Ectodermal cell (in vitro differentiated cells): ENCODE results near the gene PGP.

Experiments
- H3K27ac ChIP-seq: 2 replicates; pipeline ENCODE4 v1.7.0; 2013; ENCODE audit warnings: mild to moderate bottlenecking, low read depth, low read length; ENCODE audit not compliant: insufficient read depth, poor library complexity, severe bottlenecking
- H3K27me3 ChIP-seq: 2 replicates; pipeline ENCODE4 v1.7.0; 2013; ENCODE audit warnings: mild to moderate bottlenecking, low read length; ENCODE audit not compliant: insufficient read depth, control insufficient read depth, poor library complexity, severe bottlenecking
- H3K36me3 ChIP-seq: one replicate; pipeline ENCODE4 v1.7.0; 2013; ENCODE audit warnings: low read length; ENCODE audit not compliant: control insufficient read depth, insufficient read depth
- H3K4me1 ChIP-seq: one replicate; pipeline ENCODE4 v1.7.0; 2013; ENCODE audit warnings: low read length; ENCODE audit not compliant: control insufficient read depth, insufficient read depth
- H3K4me3 ChIP-seq: 2 replicates; pipeline ENCODE4 v1.7.0; 2013; ENCODE audit warnings: low read depth, low read length, control low read depth; ENCODE audit not compliant: insufficient read depth
- H3K9me3 ChIP-seq: 2 replicates; pipeline ENCODE4 v1.7.0; 2013; ENCODE audit warnings: mild to moderate bottlenecking, low read length, moderate library complexity; ENCODE audit not compliant: control insufficient read depth
- WGBS, 2 experiments: methylation state at CpG; one replicate each; pipeline ENCODE4 v1.1.7; 2013; ENCODE audit warnings: missing lambda C conversion rate in 2 of 2; 5-methylcytosine and 5-hydroxymethylcytosine counted together

PGP gene

GRCh38 chr16:2183671-2184070 lies 31.0 kb downstream of the PGP start:
- 96% methylated on average over 30 of the region's 30 CpGs for WGBS, 2 experiments

GRCh38 chr16:2181952-2182351 lies 32.7 kb downstream of the PGP start:
- H3K4me3 ChIP-seq: no peak overlapping the region
- 95 to 96% methylated on average over 20 of the region's 20 CpGs for WGBS, 2 experiments
- no peaks in the 10 kb centered on the region for H3K9me3 ChIP-seq
- no peak overlapping the region for H3K27ac ChIP-seq
- peaks cover 5% of the 10 kb centered on the region for H3K4me1 ChIP-seq
- H3K36me3 ChIP-seq: no peaks in the 10 kb centered on the region
- no peaks in the 10 kb centered on the region for H3K27me3 ChIP-seq

More at GRCh38 chr16:2183671-2184070, 31.0 kb downstream of the PGP start:
- no peaks in the 10 kb centered on the region for H3K9me3 ChIP-seq
- no peaks in the 10 kb centered on the region for H3K27me3 ChIP-seq
- no peak overlapping the region for H3K27ac ChIP-seq
- no peaks in the 10 kb centered on the region for H3K36me3 ChIP-seq
- H3K4me1 ChIP-seq: peaks cover 5% of the 10 kb centered on the region
- H3K4me3 ChIP-seq: no peak overlapping the region

- 90% methylated on average over 46 of the region's 46 CpGs for WGBS, 2 experiments
- no peaks in the 10 kb centered on the region for H3K9me3 ChIP-seq
- H3K4me1 ChIP-seq: peaks cover 5% of the 10 kb centered on the region
- no peak overlapping the region for H3K4me3 ChIP-seq
- H3K27me3 ChIP-seq: no peaks in the 10 kb centered on the region
- no peaks in the 10 kb centered on the region for H3K36me3 ChIP-seq
- H3K27ac ChIP-seq: no peak overlapping the region
Observed at GRCh38 chr16:2180962-2181923, 33.4 kb downstream of the PGP start.

GRCh38 chr16:2180461-2180860 lies 34.2 kb downstream of the PGP start:
- no peaks in the 10 kb centered on the region for H3K27me3 ChIP-seq
- no peaks in the 10 kb centered on the region for H3K9me3 ChIP-seq
- WGBS, 2 experiments: 95 to 96% methylated on average over 43 of the region's 43 CpGs
- peaks cover 5% of the 10 kb centered on the region for H3K4me1 ChIP-seq
- no peak overlapping the region for H3K4me3 ChIP-seq
- no peak overlapping the region for H3K27ac ChIP-seq
- peaks cover 6% of the 10 kb centered on the region for H3K36me3 ChIP-seq

- peaks cover 13% of the 10 kb centered on the region for H3K36me3 ChIP-seq
- H3K4me3 ChIP-seq: no peak overlapping the region
- H3K9me3 ChIP-seq: no peaks in the 10 kb centered on the region
- H3K27me3 ChIP-seq: no peaks in the 10 kb centered on the region
- WGBS, 2 experiments: 96% methylated on average over 31 of the region's 31 CpGs
- peaks cover 5% of the 10 kb centered on the region for H3K4me1 ChIP-seq
- H3K27ac ChIP-seq: no peak overlapping the region
Observed at GRCh38 chr16:2179576-2179975, 35.1 kb downstream of the PGP start.

- Histone ChIP-seq H3K4me1 (peaks cover 5% of the 10 kb centered on the region), H3K9me3 (no peaks in the 10 kb centered on the region), H3K27me3 (no peaks in the 10 kb centered on the region), H3K4me3 (no peak overlapping the region), H3K36me3 (peaks cover 15% of the 10 kb centered on the region), H3K27ac (no peak overlapping the region)
- 92 to 94% methylated on average over 50 of the region's 50 CpGs for WGBS, 2 experiments
Observed at GRCh38 chr16:2179107-2179501, 35.5 kb downstream of the PGP start.

GRCh38 chr16:2178321-2179106 lies 36.1 kb downstream of the PGP start:
- 66 to 73% methylated on average over 106 of the region's 106 CpGs for WGBS, 2 experiments

GRCh38 chr16:2177561-2177960 lies 37.1 kb downstream of the PGP start:
- H3K36me3 ChIP-seq: peaks cover 18% of the 10 kb centered on the region

More at GRCh38 chr16:2178321-2179106, 36.1 kb downstream of the PGP start:
- H3K27ac ChIP-seq: no peak overlapping the region
- peaks cover 5% of the 10 kb centered on the region for H3K4me1 ChIP-seq
- H3K4me3 ChIP-seq: no peak overlapping the region
- H3K9me3 ChIP-seq: no peaks in the 10 kb centered on the region
- no peaks in the 10 kb centered on the region for H3K27me3 ChIP-seq
- peaks cover 18% of the 10 kb centered on the region for H3K36me3 ChIP-seq

GRCh38 chr16:2177101-2177500 lies 37.5 kb downstream of the PGP start:
- 95% methylated on average over 18 of the region's 18 CpGs for WGBS, 2 experiments
- H3K36me3 ChIP-seq: peaks cover 18% of the 10 kb centered on the region
- H3K4me1 ChIP-seq: peaks cover 5% of the 10 kb centered on the region
- no peak overlapping the region for H3K27ac ChIP-seq
- no peaks in the 10 kb centered on the region for H3K9me3 ChIP-seq
- H3K27me3 ChIP-seq: no peaks in the 10 kb centered on the region
- no peak overlapping the region for H3K4me3 ChIP-seq

More at GRCh38 chr16:2177561-2177960, 37.1 kb downstream of the PGP start:
- peaks cover 5% of the 10 kb centered on the region for H3K4me1 ChIP-seq
- no peak overlapping the region for H3K4me3 ChIP-seq
- WGBS, 2 experiments: 95 to 96% methylated on average over 20 of the region's 20 CpGs
- no peaks in the 10 kb centered on the region for H3K27me3 ChIP-seq
- no peak overlapping the region for H3K27ac ChIP-seq
- H3K9me3 ChIP-seq: no peaks in the 10 kb centered on the region

GRCh38 chr16:2176047-2176446 lies 38.6 kb downstream of the PGP start:
- H3K9me3 ChIP-seq: no peaks in the 10 kb centered on the region
- no peaks in the 10 kb centered on the region for H3K27me3 ChIP-seq
- H3K27ac ChIP-seq: no peak overlapping the region
- H3K4me1 ChIP-seq: peaks cover under 1% of the 10 kb centered on the region
- peaks cover 18% of the 10 kb centered on the region for H3K36me3 ChIP-seq
- no peak overlapping the region for H3K4me3 ChIP-seq
- 97% methylated on average over 23 of the region's 23 CpGs for WGBS, 2 experiments
